SK-N-SH (cell line): ENCODE results near the gene CLN6. TPM values are rescaled to one million over a fixed set of nuclear protein-coding genes. Genes with fewer than 3 reads are reported as not detected.
"Not testable (repeated sequence)": the region's sequence is repeated elsewhere in the genome, so short reads cannot be mapped to it uniquely, and the experiment has no call there.

Source experiments
- CTCF ChIA-PET: fragments of 300-600, 350-600 bp; formaldehyde crosslinking; extraction: SDS; loops from one replicate; lab custom pipeline; 2021; lab: Yijun Ruan, JAX
- POLR2A ChIA-PET: fragments of 350-600 bp; sonication (Branson Sonifier 250); formaldehyde crosslinking; extraction: SDS; loops from one replicate; lab custom pipeline; 2020; ENCODE audit warnings: antibody characterized with exemption, inconsistent platforms; lab: Yijun Ruan, JAX
- DNase-seq: peaks from one replicate; pipeline ENCODE4 v3.0.0; 2012
- H2AFZ ChIP-seq: fragments of 200-600 bp; sonication (generic); 2 replicates; pipeline ENCODE4 v1.8.1; 2016; ENCODE audit warnings: antibody characterized with exemption, mild to moderate bottlenecking, low read depth
- H3F3A ChIP-seq: fragments of 200-600 bp; sonication (generic); replicated peaks from 2 replicates; pipeline ENCODE3; 2016; ENCODE audit warnings: antibody characterized with exemption, mild to moderate bottlenecking; ENCODE audit not compliant: insufficient read depth
- H3K27ac ChIP-seq, 2 experiments: fragments of 200-500 bp in 1 of 2; fragments of 200-600 bp in 1 of 2; sonication (Bioruptor generic) in 1 of 2; sonication (generic), shearing (Covaris generic) in 1 of 2; 2 replicates each; pipeline versions ENCODE4 v1.5.1 to v1.6.1; 2014 to 2016; ENCODE audit warnings: low read depth in 2 of 2, inconsistent platforms in 1 of 2, low read length in 1 of 2, mild to moderate bottlenecking in 1 of 2, mixed read lengths in 1 of 2
- H3K27me3 ChIP-seq: fragments of 200-600 bp; sonication (generic), shearing (Covaris generic); 2 replicates; pipeline ENCODE4 v1.6.1; 2016; ENCODE audit warnings: mixed run types; ENCODE audit not compliant: insufficient read depth
- H3K36me3 ChIP-seq, 2 experiments: fragments of 200-500 bp in 1 of 2; fragments of 200-600 bp in 1 of 2; sonication (Bioruptor generic) in 1 of 2; sonication (generic) in 1 of 2; replicated peaks in 1 of 2; 2 replicates each; pipeline versions ENCODE3 to v1.5.1; 2014 to 2016; ENCODE audit warnings: low read length in 1 of 2, mild to moderate bottlenecking in 1 of 2; ENCODE audit not compliant: insufficient read depth in 2 of 2, control insufficient read depth in 1 of 2
- H3K4me1 ChIP-seq, 2 experiments: fragments of 200-500 bp in 1 of 2; fragments of 200-600 bp in 1 of 2; sonication (Bioruptor generic) in 1 of 2; sonication (generic), shearing (Covaris generic) in 1 of 2; 2 replicates each; pipeline versions ENCODE4 v1.5.1 to v1.6.1; 2014 to 2016; ENCODE audit warnings: low read depth in 1 of 2, low read length in 1 of 2, mixed run types in 1 of 2; ENCODE audit not compliant: insufficient read depth in 2 of 2, control insufficient read depth in 1 of 2
- H3K4me2 ChIP-seq: fragments of 200-600 bp; sonication (generic), shearing (Covaris generic); 2 replicates; pipeline ENCODE4 v1.6.1; 2017; ENCODE audit warnings: mixed run types
- H3K4me3 ChIP-seq, 2 experiments: fragments of 200-500 bp in 1 of 2; fragments of 200-600 bp in 1 of 2; sonication (Bioruptor generic) in 1 of 2; sonication (generic), shearing (Covaris generic) in 1 of 2; 2 replicates each; pipeline versions ENCODE4 v1.5.1 to v1.8.1; 2014 to 2016; ENCODE audit warnings: low read depth in 2 of 2, inconsistent platforms in 1 of 2, low read length in 1 of 2, mild to moderate bottlenecking in 1 of 2, mixed read lengths in 1 of 2, moderate library complexity in 1 of 2
- H3K79me2 ChIP-seq: fragments of 200-600 bp; sonication (generic); 2 replicates; pipeline ENCODE4 v1.8.1; 2017; ENCODE audit warnings: mild to moderate bottlenecking; ENCODE audit not compliant: insufficient read depth
- H3K9ac ChIP-seq: fragments of 200-600 bp; sonication (generic); 2 replicates; pipeline ENCODE4 v1.6.1; 2017; ENCODE audit warnings: mixed run types
- H3K9me2 ChIP-seq: fragments of 200-600 bp; sonication (generic); 2 replicates; pipeline ENCODE4 v1.6.1; 2017; ENCODE audit warnings: mixed run types
- H3K9me3 ChIP-seq: fragments of 200-600 bp; sonication (generic); 2 replicates; pipeline ENCODE4 v1.6.1; 2017; ENCODE audit warnings: mixed run types, mild to moderate bottlenecking, moderate library complexity
- H4K20me1 ChIP-seq: fragments of 200-600 bp; sonication (generic); 2 replicates; pipeline ENCODE4 v1.6.1; 2017; ENCODE audit warnings: mild to moderate bottlenecking, mixed run types; ENCODE audit not compliant: insufficient read depth
- CHD2 ChIP-seq: fragments of 150-350 bp; IDR thresholded peaks from 2 replicates; pipeline ENCODE4 v1.6.1; 2018; ENCODE audit warnings: low read length; ENCODE audit not compliant: partially characterized antibody
- ELF1 ChIP-seq: IDR thresholded peaks from 2 replicates; pipeline ENCODE4 v1.4.0; 2012
- EP300 ChIP-seq, 2 experiments: IDR thresholded peaks; 2 replicates each; pipeline versions ENCODE4 v1.4.0 to v1.6.1; 2012; ENCODE audit warnings: borderline replicate concordance in 1 of 2, low read depth in 1 of 2, low read length in 1 of 2
- EZH2phosphoT487 ChIP-seq: fragments of 200-600 bp; sonication (generic); IDR thresholded peaks from 2 replicates; pipeline ENCODE4 v1.6.1; 2017; ENCODE audit warnings: low read depth, mixed run types, mild to moderate bottlenecking, antibody characterized with exemption, moderate library complexity, borderline replicate concordance
- FOSL2 ChIP-seq: IDR thresholded peaks from 2 replicates; pipeline ENCODE4 v1.4.0; 2012; ENCODE audit warnings: low read depth, mild to moderate bottlenecking, moderate library complexity, borderline replicate concordance
- FOXJ3 ChIP-seq: sonication (generic); formaldehyde crosslinking; IDR thresholded peaks from 2 replicates; pipeline ENCODE4 v1.5.1; 2020; ENCODE audit warnings: mild to moderate bottlenecking, missing genetic modification reagents
- GATA2 ChIP-seq: sonication (generic); formaldehyde crosslinking; IDR thresholded peaks from 2 replicates; pipeline ENCODE4 v1.5.0; 2020; ENCODE audit warnings: mild to moderate bottlenecking, missing genetic modification reagents
- IRF3 ChIP-seq: fragments of 150-350 bp; IDR thresholded peaks from 2 replicates; pipeline ENCODE4 v1.6.1; 2016; ENCODE audit warnings: mild to moderate bottlenecking, low read depth, low read length
- JUND ChIP-seq: IDR thresholded peaks from 2 replicates; pipeline ENCODE4 v1.4.0; 2012
- MEF2A ChIP-seq: IDR thresholded peaks from 2 replicates; pipeline ENCODE4 v1.4.0; 2012; ENCODE audit warnings: low read depth, borderline replicate concordance
- MXI1 ChIP-seq: IDR thresholded peaks from 2 replicates; pipeline ENCODE4 v1.6.1; 2012; ENCODE audit warnings: mild to moderate bottlenecking, low read depth, low read length, improper control_type of control experiment
- POLR2AphosphoS5 ChIP-seq: IDR thresholded peaks from 2 replicates; pipeline ENCODE4 v1.6.1; 2012; ENCODE audit warnings: low read depth, low read length
- RAD21 ChIP-seq: IDR thresholded peaks from 2 replicates; pipeline ENCODE4 v1.6.1; 2012; ENCODE audit warnings: mild to moderate bottlenecking, low read length
- RFX5 ChIP-seq: IDR thresholded peaks from 2 replicates; pipeline ENCODE4 v1.6.1; 2012; ENCODE audit warnings: mild to moderate bottlenecking, improper control_type of control experiment, low read length
- SIN3A ChIP-seq: IDR thresholded peaks from 2 replicates; pipeline ENCODE4 v1.6.1; 2012; ENCODE audit warnings: low read depth, mild to moderate bottlenecking, low read length, moderate library complexity, borderline replicate concordance
- TAF1 ChIP-seq: IDR thresholded peaks from 2 replicates; pipeline ENCODE4 v1.6.1; 2012; ENCODE audit warnings: low read depth, mild to moderate bottlenecking, low read length, moderate library complexity, borderline replicate concordance
- TEAD4 ChIP-seq: IDR thresholded peaks from 2 replicates; pipeline ENCODE4 v1.4.0; 2012; ENCODE audit warnings: mild to moderate bottlenecking, borderline replicate concordance; ENCODE audit not compliant: insufficient read depth
- YY1 ChIP-seq: IDR thresholded peaks from 2 replicates; pipeline ENCODE4 v1.4.0; 2012; ENCODE audit warnings: low read depth, mild to moderate bottlenecking
- WGBS: methylation state at CpG from one replicate; pipeline ENCODE4 v1.1.6; 2017; ENCODE audit warnings: low lambda C conversion rate; 5-methylcytosine and 5-hydroxymethylcytosine counted together
- polyA plus RNA-seq, 3 experiments: library from polyadenylated mRNA; depleted of rRNA; stranded (reverse); fragments of >200 nt; gene quantifications; 2 replicates each; pipeline ENCODE4 v1.2.3, GENCODE V29; 2012

The CLN6 gene
- polyA plus RNA-seq, 1 of the 3 experiments (the other 2 are of a cell fraction) = 27.5 TPM

- Histone ChIP-seq H3K27me3 (no peaks in the 10 kb centered on the region), H3K4me2 (no peak overlapping the region), H3K4me1 (peaks cover 0 to 4% of the 10 kb centered on the region in 2 experiments; a peak in 1 of 4 replicates), H3K9ac (no peak overlapping the region), H4K20me1 (no peaks in the 10 kb centered on the region), H3K79me2 (no peaks in the 10 kb centered on the region), H3K27ac (no peak overlapping the region), H3K4me3 (no peak overlapping the region), H3F3A (no peaks in the 10 kb centered on the region), H3K9me3 (no peaks in the 10 kb centered on the region), H3K36me3 (peaks cover 0 to 4% of the 10 kb centered on the region in 2 experiments), H2AFZ (no peak overlapping the region), H3K9me2 (no peaks in the 10 kb centered on the region)
- POLR2A ChIA-PET = no interaction called here
- no peak for TF ChIP-seq MEF2A
- no peak for TF ChIP-seq EZH2phosphoT487
- TF ChIP-seq MXI1 = no peak
- no peak for TF ChIP-seq SIN3A
- TF ChIP-seq RFX5 = no peak
- TF ChIP-seq YY1 = no peak
- TF ChIP-seq FOXJ3 (CRISPR knock-in tag) = no peak
- no peak for TF ChIP-seq FOSL2
- no peak for TF ChIP-seq GATA2 (CRISPR knock-in tag)
- TF ChIP-seq TEAD4 = no peak
- TF ChIP-seq RAD21 = no peak
- TF ChIP-seq JUND = no peak
- TF ChIP-seq EP300 (IDR thresholded peaks at IDR 0.05; ENCODE audit: borderline replicate concordance in 1 of 2, low read depth in 1 of 2, low read length in 1 of 2) = no peak
- no peak for TF ChIP-seq POLR2AphosphoS5
- no peak for TF ChIP-seq TAF1
- CTCF ChIA-PET = interaction anchor here (1.7 to 3.8 kb wide), 2 partner anchors 14 to 67 kb away, joined by 8 to 17 read pairs; no protein-coding TSS in a partner anchor
- DNase-seq = no peak
Measured at GRCh38 chr15:68239025-68239424, 9.5 kb upstream of the CLN6 start.

GRCh38 chr15:68235022-68235421, 5.5 kb upstream of the CLN6 start:
- no peak for TF ChIP-seq POLR2AphosphoS5
- no peak for TF ChIP-seq RFX5
- no peak for TF ChIP-seq CHD2
- TF ChIP-seq EP300 (IDR thresholded peaks at IDR 0.05; ENCODE audit: borderline replicate concordance in 1 of 2, low read depth in 1 of 2, low read length in 1 of 2) = no peak
- TF ChIP-seq IRF3 = no peak
- TF ChIP-seq MXI1 = no peak
- TF ChIP-seq ELF1 = no peak
- Histone ChIP-seq H3K4me3 (no peak overlapping the region), H3K9me2 (no peaks in the 10 kb centered on the region), H3F3A (no peaks in the 10 kb centered on the region), H3K4me1 (peaks cover 4 to 28% of the 10 kb centered on the region in 2 experiments; a peak in 2 of 4 replicates), H3K36me3 (peaks cover 0 to 4% of the 10 kb centered on the region in 2 experiments), H3K27ac (no peak overlapping the region), H4K20me1 (no peaks in the 10 kb centered on the region), H2AFZ (no peak overlapping the region), H3K79me2 (no peaks in the 10 kb centered on the region), H3K9me3 (no peaks in the 10 kb centered on the region), H3K9ac (no peak overlapping the region), H3K27me3 (no peaks in the 10 kb centered on the region), H3K4me2 (no peak overlapping the region)
- CTCF ChIA-PET = no interaction called here
- no peak for DNase-seq
- POLR2A ChIA-PET = no interaction called here
- WGBS = 76% methylated on average over 4 of the region's 4 CpGs

GRCh38 chr15:68234520-68234919, 5.0 kb upstream of the CLN6 start:
- H3K4me1 ChIP-seq = peaks cover 5 to 29% of the 10 kb centered on the region in 2 experiments; a peak in 2 of 4 replicates
- H3K27me3 ChIP-seq, H3K79me2 ChIP-seq, H4K20me1 ChIP-seq, H3K36me3 ChIP-seq, H3K4me2 ChIP-seq, CTCF ChIA-PET, H3K9me2 ChIP-seq, H3K9me3 ChIP-seq, POLR2A ChIA-PET, H3F3A ChIP-seq, H2AFZ ChIP-seq, H3K9ac ChIP-seq, H3K4me3 ChIP-seq, DNase-seq: not testable (repeated sequence)
- H3K27ac ChIP-seq = peak overlapping the region in 1 of 2 experiments; percentile 48; a peak in 1 of 4 replicates
- 91% methylated on average over 9 of the region's 9 CpGs for WGBS
